Measurements from ENCODE around the gene SPSB2. TPM values are rescaled to one million over a fixed set of nuclear protein-coding genes. Genes with fewer than 3 reads are reported as not detected.

The SPSB2 gene
- polyA plus RNA-seq, 6 donors from 2014 or later = 7.9 to 15.5 (median 8.9) TPM

Other genes with a start within 250 kb of the SPSB2 start
- 10 to 100 TPM; 25.2 to 69.9 (median 40.1) TPM for gene LPAR5, start 237.3 kb downstream of the SPSB2 start, polyA plus RNA-seq (ENCODE audit: low read depth in 6 of 6)
- 10 to 100 TPM in 1 of 6 donors, 1 to 10 TPM in 5; 3.8 to 11.0 (median 8.9) TPM for gene ACRBP, start 225.9 kb downstream of the SPSB2 start, polyA plus RNA-seq (ENCODE audit: low read depth in 6 of 6)
- 100 to 1,000 TPM in 4 of 6 donors, 10 to 100 TPM in 2; 93.5 to 139 (median 112) TPM for gene ING4, start 210.2 kb downstream of the SPSB2 start, polyA plus RNA-seq (ENCODE audit: low read depth in 6 of 6)
- gene ZNF384, start 183.9 kb downstream of the SPSB2 start, polyA plus RNA-seq (ENCODE audit: low read depth in 6 of 6) = 10 to 100 TPM; 13.5 to 39.7 (median 23.2) TPM
- gene PIANP, start 172.5 kb downstream of the SPSB2 start, polyA plus RNA-seq (ENCODE audit: low read depth in 6 of 6) = not detected
- gene COPS7A, start 149.3 kb downstream of the SPSB2 start, polyA plus RNA-seq (ENCODE audit: low read depth in 6 of 6) = 10 to 100 TPM; 26.4 to 43.9 (median 34.4) TPM
- gene MLF2, start 120.2 kb downstream of the SPSB2 start, polyA plus RNA-seq (ENCODE audit: low read depth in 6 of 6) = 100 to 1,000 TPM; 128 to 167 (median 150) TPM
- under 1 TPM in 1 of 6 donors, not detected in 5; 0.38 TPM for gene PTMS, start 106.9 kb downstream of the SPSB2 start, polyA plus RNA-seq (ENCODE audit: low read depth in 6 of 6)
- gene LAG3, start 100.8 kb downstream of the SPSB2 start, polyA plus RNA-seq (ENCODE audit: low read depth in 6 of 6) = under 1 TPM in 2 of 6 donors, not detected in 4; 0.16 to 0.17 TPM
- 1 to 10 TPM in 3 of 6 donors, under 1 TPM in 3; 0.29 to 1.7 (median 1.1) TPM for gene CD4, start 83.8 kb downstream of the SPSB2 start, polyA plus RNA-seq (ENCODE audit: low read depth in 6 of 6)
- not detected for gene GPR162, start 51.5 kb downstream of the SPSB2 start, polyA plus RNA-seq (ENCODE audit: low read depth in 6 of 6)
- gene P3H3, start 44.9 kb downstream of the SPSB2 start, polyA plus RNA-seq (ENCODE audit: low read depth in 6 of 6) = not detected
- not detected for gene GNB3, start 32.4 kb downstream of the SPSB2 start, polyA plus RNA-seq (ENCODE audit: low read depth in 6 of 6)
- 1 to 10 TPM in 1 of 6 donors, under 1 TPM in 3, not detected in 2; 0.74 to 1.0 (median 0.89) TPM for gene CDCA3, start 22.0 kb downstream of the SPSB2 start, polyA plus RNA-seq (ENCODE audit: low read depth in 6 of 6)
- 10 to 100 TPM; 28.5 to 45.1 (median 35.4) TPM for gene USP5, start 21.2 kb downstream of the SPSB2 start, polyA plus RNA-seq (ENCODE audit: low read depth in 6 of 6)
- gene TPI1, start 5.8 kb downstream of the SPSB2 start, polyA plus RNA-seq (ENCODE audit: low read depth in 6 of 6) = 100 to 1,000 TPM; 294 to 712 (median 357) TPM
- 1 to 10 TPM; 4.1 to 8.7 (median 7.1) TPM for gene LRRC23, start 31.5 kb upstream of the SPSB2 start, polyA plus RNA-seq (ENCODE audit: low read depth in 6 of 6)
- 1 to 10 TPM; 3.8 to 8.4 (median 5.9) TPM for gene ENO2, start 41.3 kb upstream of the SPSB2 start, polyA plus RNA-seq (ENCODE audit: low read depth in 6 of 6)
- 1 to 10 TPM in 3 of 6 donors, under 1 TPM in 2, not detected in 1; 0.57 to 2.2 (median 1.1) TPM for gene ATN1, start 54.7 kb upstream of the SPSB2 start, polyA plus RNA-seq (ENCODE audit: low read depth in 6 of 6)
- gene RNU7-1, start 70.5 kb upstream of the SPSB2 start, polyA plus RNA-seq (ENCODE audit: low read depth in 6 of 6) = not detected
- gene C12orf57, start 70.7 kb upstream of the SPSB2 start, polyA plus RNA-seq (ENCODE audit: low read depth in 6 of 6) = 100 to 1,000 TPM; 126 to 211 (median 194) TPM
- 1,000 to 10,000 TPM in 1 of 6 donors, 100 to 1,000 TPM in 5; 398 to 1,059 (median 612) TPM for gene PTPN6, start 78.1 kb upstream of the SPSB2 start, polyA plus RNA-seq (ENCODE audit: low read depth in 6 of 6)
- 100 to 1,000 TPM; 107 to 127 (median 114) TPM for gene PHB2, start 97.4 kb upstream of the SPSB2 start, polyA plus RNA-seq (ENCODE audit: low read depth in 6 of 6)
- gene EMG1, start 97.6 kb upstream of the SPSB2 start, polyA plus RNA-seq (ENCODE audit: low read depth in 6 of 6) = 10 to 100 TPM; 69.7 to 82.7 (median 80.4) TPM
- gene LPCAT3, start 145.2 kb upstream of the SPSB2 start, polyA plus RNA-seq (ENCODE audit: low read depth in 6 of 6) = 10 to 100 TPM; 14.4 to 30.7 (median 16.7) TPM
- under 1 TPM in 1 of 6 donors, not detected in 5; 0.12 TPM for gene C1S, start 187.4 kb upstream of the SPSB2 start, polyA plus RNA-seq (ENCODE audit: low read depth in 6 of 6)
- 1 to 10 TPM in 4 of 6 donors, under 1 TPM in 1, not detected in 1; 0.95 to 3.1 (median 1.9) TPM for gene C1R, start 219.1 kb upstream of the SPSB2 start, polyA plus RNA-seq (ENCODE audit: low read depth in 6 of 6)
- gene C1RL, start 235.9 kb upstream of the SPSB2 start, polyA plus RNA-seq (ENCODE audit: low read depth in 6 of 6) = 1 to 10 TPM; 2.4 to 9.6 (median 3.5) TPM

All from naive B cell (primary cell).